GM12865 (cell line): Measurements from ENCODE around the gene UNC13D.

Experiments used
- DNase-seq: peaks from one replicate; pipeline ENCODE4 v3.0.0; 2010; ENCODE audit warnings: low read depth
- H3K4me3 ChIP-seq: 2 replicates; pipeline ENCODE4 v1.5.1; 2011; ENCODE audit warnings: mild to moderate bottlenecking, low read depth, low read length, control low read depth
- TF ChIP-seq, protein P1 (sequence below): IDR thresholded peaks from 2 replicates; pipeline ENCODE4 v1.5.1; 2011; ENCODE audit warnings: low read length, control low read depth, low read depth, inconsistent platforms; ENCODE audit not compliant: insufficient read depth; ENCODE audit errors: missing control alignments

Gene UNC13D

DNA sequence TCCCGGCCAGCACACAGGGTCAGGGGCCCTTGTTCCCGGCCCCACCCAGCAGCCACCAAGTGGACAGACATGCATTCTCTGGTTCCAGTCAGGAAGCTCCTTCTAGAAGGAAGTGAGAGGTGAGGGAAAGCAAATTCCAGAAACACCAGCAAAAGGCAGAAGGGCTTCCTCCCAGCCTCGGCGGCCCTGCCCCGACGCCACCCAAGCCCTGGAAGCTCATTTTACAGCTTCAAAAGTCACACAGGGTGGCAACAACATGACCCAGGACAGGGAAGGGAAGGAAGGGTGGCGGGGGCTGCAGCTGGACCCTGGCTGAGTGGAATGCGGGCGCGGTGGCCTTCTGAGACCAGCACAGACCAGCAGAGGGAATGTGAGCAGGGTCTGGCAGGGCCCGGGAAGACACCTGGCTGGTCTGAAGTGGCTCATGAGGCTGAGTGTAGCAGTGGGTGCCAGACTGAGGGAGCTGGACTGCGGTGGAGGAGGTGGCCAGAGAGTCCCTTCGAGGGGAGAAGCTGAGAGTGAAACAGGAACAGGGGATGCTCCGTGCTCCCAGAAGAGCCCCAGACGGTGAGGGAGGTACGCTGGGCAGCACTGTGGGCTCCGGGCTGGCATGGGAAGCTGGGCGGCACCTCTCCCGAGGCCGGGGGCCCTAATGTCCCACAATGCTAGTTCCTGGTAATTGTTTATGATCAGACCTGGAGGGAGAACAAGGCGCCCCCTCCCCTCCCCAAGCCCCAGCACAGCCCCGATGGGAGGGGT is 1.9 kb upstream of the UNC13D start:
- no peak overlapping the region for H3K4me3 ChIP-seq
- DNase-seq = no peak
- TF ChIP-seq, protein P1, sequence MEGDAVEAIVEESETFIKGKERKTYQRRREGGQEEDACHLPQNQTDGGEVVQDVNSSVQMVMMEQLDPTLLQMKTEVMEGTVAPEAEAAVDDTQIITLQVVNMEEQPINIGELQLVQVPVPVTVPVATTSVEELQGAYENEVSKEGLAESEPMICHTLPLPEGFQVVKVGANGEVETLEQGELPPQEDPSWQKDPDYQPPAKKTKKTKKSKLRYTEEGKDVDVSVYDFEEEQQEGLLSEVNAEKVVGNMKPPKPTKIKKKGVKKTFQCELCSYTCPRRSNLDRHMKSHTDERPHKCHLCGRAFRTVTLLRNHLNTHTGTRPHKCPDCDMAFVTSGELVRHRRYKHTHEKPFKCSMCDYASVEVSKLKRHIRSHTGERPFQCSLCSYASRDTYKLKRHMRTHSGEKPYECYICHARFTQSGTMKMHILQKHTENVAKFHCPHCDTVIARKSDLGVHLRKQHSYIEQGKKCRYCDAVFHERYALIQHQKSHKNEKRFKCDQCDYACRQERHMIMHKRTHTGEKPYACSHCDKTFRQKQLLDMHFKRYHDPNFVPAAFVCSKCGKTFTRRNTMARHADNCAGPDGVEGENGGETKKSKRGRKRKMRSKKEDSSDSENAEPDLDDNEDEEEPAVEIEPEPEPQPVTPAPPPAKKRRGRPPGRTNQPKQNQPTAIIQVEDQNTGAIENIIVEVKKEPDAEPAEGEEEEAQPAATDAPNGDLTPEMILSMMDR = no peak

GRCh38 chr17:75845058-75845711 is 981 bp upstream of the UNC13D start:
- TF ChIP-seq, protein P1 = peak; percentile 94
- DNase-seq = peak; percentile 96
- peak overlapping the region; percentile 87 for H3K4me3 ChIP-seq

DNA sequence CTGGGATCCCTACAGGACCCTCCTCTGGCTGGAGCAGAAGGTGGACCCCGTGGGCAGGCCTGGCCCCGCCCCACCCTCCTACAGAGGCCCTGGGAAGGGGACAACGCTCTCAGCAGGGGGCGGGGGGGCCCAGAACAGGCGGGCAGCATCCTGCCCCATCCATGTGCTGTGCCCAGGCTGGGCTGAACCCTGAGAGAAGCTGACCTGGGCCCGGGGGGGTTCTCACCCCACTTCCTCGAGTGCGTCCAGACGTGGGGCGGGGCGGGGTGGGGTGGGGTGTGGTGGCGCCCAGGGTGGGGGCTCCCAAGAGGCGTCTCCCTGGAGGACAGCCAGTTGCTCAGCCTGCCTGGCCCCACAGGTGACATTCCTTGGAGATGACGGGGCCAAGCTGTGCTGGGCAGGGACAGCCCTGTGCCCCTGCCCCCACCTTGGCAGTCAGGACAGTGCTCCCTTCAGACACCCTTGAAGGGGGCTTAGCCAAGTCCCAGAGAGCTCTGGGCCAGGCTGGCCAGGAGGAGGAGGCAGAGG is 390 bp upstream of the UNC13D start:
- TF ChIP-seq, protein P1 = no peak
- H3K4me3 ChIP-seq = peak overlapping the region; percentile 87
- peak; percentile 39 for DNase-seq

DNA sequence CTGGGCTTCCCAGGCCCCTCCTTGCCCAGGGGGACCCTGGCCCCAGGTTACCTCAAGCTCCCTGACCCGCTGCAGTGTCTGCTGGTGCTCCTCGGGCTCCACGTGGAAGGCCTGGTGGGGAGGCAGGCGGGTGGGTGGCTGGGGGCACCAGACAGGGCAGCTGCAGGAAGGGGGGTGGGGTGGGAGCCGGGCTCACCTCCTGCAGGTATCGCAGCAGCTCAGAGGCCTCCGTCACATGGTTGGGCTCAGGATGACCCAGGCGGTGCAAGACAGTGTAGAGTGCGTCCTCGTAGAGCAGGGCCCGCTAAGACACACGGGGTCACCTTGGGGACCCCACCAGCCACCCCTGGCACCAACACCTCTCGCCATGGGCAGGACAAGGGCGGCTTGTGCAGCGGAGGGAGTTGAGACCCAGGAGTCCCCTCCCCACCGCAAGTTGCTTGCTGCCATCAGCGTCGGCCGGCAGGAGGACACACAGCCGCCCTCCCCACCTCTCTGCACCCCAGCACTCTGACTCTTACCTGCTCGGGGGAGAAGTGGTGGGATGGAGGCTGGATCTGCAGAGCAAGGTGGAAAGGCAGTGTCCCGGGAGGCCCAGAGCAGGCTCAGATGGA is 1.1 kb downstream of the UNC13D start:
- DNase-seq = peak; percentile 49
- TF ChIP-seq, protein P1 = peak; percentile 20
- H3K4me3 ChIP-seq = peak overlapping the region; percentile 87

DNA sequence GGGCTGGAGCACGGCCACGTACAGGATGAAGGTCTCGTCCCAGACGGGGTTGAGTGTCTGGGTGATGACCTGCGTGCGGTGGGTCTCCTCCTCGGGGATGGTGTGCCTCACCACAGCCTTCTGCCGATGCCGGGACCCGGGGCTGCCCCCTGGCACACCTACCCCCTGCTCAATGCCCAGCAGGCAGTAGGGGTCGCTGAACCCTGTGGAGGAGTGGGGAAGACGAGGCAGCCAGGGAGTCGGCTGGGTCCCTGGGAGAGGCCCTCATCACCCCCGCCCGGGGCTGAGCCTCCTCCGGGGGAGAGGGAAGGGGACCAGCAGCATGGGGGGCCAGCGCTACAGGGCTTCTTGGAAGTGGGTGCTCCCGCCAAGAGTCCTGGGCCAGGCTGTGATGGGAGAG is 1.8 kb downstream of the UNC13D start:
- no peak overlapping the region; the same call in 1 of the 2 replicates for H3K4me3 ChIP-seq
- no peak for DNase-seq
- TF ChIP-seq, protein P1 = no peak

DNA sequence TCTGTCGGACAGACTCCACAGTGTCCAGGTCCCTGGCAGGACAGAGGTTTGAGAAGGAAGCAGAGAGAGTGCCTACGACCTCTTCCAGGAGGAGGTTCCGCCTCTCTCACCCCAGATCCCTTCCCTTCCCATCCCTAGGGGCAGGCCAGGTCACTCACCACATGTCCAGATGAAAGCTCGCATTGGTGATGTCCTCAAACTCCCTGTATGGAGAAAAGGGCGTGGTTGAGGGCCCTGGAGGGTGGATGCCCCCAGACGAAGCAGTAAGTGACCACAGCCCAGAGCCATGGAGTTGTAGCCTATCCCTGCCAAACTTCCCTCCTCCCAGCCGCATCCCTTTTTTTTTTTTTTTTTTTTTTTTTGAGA is 3.4 kb downstream of the UNC13D start:
- no peak overlapping the region for H3K4me3 ChIP-seq
- TF ChIP-seq, protein P1 = no peak
- no peak for DNase-seq
